H1 (cell line): Measurements from ENCODE around the gene CEP95. TPM values are rescaled to one million over a fixed set of nuclear protein-coding genes. Genes with fewer than 3 reads are reported as not detected.

Experiments used
- CTCF ChIA-PET: fragments of 300-600 bp; sonication (Branson Sonifier 250); formaldehyde crosslinking; loops from one replicate; lab custom pipeline; 2021; ENCODE audit not compliant: partially characterized antibody; lab: Charles Lee
- POLR2A ChIA-PET: fragments of 300-600 bp; sonication (Branson Sonifier 250); formaldehyde crosslinking; loops from one replicate; lab custom pipeline; 2021; ENCODE audit warnings: inconsistent platforms; ENCODE audit not compliant: partially characterized antibody; lab: Charles Lee
- DNase-seq, 2 experiments: peaks; one replicate each; pipeline versions ENCODE4 v3.0.0 to v3.0.0-alpha.2; 2010 to 2022; ENCODE audit warnings: low spot score in 2 of 2, low read depth in 1 of 2, mixed read lengths in 1 of 2
- FAIRE-seq: peaks from 2 replicates; lab custom pipeline; 2011; peaks lifted over from hg19 to GRCh38; lab: Jason Lieb, UNC
- H2AFZ ChIP-seq: 2 replicates; pipeline ENCODE4 v1.8.1; 2012; ENCODE audit warnings: low read length, inconsistent platforms
- H2AK5ac ChIP-seq: 2 replicates; pipeline ENCODE4 v1.6.1; 2013; ENCODE audit warnings: low read depth, low read length
- H2BK120ac ChIP-seq: replicated peaks from 2 replicates; pipeline ENCODE3; 2013; ENCODE audit warnings: low read depth, low read length, inconsistent platforms
- H2BK12ac ChIP-seq: 2 replicates; pipeline ENCODE4 v1.6.1; 2013; ENCODE audit warnings: low read depth, low read length
- H2BK15ac ChIP-seq: 2 replicates; pipeline ENCODE4 v1.6.1; 2013; ENCODE audit warnings: low read length
- H2BK20ac ChIP-seq: 2 replicates; pipeline ENCODE4 v1.6.1; 2013; ENCODE audit warnings: low read length
- H2BK5ac ChIP-seq: 2 replicates; pipeline ENCODE4 v1.6.1; 2013; ENCODE audit warnings: low read depth, low read length
- H3K14ac ChIP-seq: 2 replicates; pipeline ENCODE4 v1.6.1; 2013; ENCODE audit warnings: inconsistent platforms; ENCODE audit not compliant: insufficient read length
- H3K18ac ChIP-seq: 2 replicates; pipeline ENCODE4 v1.6.1; 2013; ENCODE audit warnings: low read length; ENCODE audit errors: extremely low read depth
- H3K23ac ChIP-seq: 2 replicates; pipeline ENCODE4 v1.6.1; 2013; ENCODE audit warnings: inconsistent platforms; ENCODE audit not compliant: insufficient read length
- H3K23me2 ChIP-seq: 2 replicates; pipeline ENCODE4 v1.6.1; 2013; ENCODE audit warnings: low read depth, low read length
- H3K27ac ChIP-seq: 2 replicates; pipeline ENCODE4 v1.6.1; 2011; ENCODE audit warnings: low read depth, low read length, inconsistent platforms
- H3K27me3 ChIP-seq, 4 experiments: replicated peaks in 1 of 4; 1 replicate in 1 of 4; 2 replicates in 3 of 4; pipeline versions ENCODE4 v1.6.1 to v1.8.1; 2011 to 2013; ENCODE audit warnings: low read length in 3 of 4, mild to moderate bottlenecking in 3 of 4, inconsistent platforms in 2 of 4, mixed read lengths in 2 of 4, moderate library complexity in 1 of 4; ENCODE audit not compliant: control insufficient read depth in 3 of 4, insufficient read depth in 3 of 4; ENCODE audit errors: extremely low read depth in 1 of 4
- H3K36me3 ChIP-seq, 4 experiments: 2 replicates each; pipeline versions ENCODE4 v1.6.1 to v1.8.1; 2011 to 2013; ENCODE audit warnings: mild to moderate bottlenecking in 4 of 4, low read length in 3 of 4, moderate library complexity in 2 of 4, control low read depth in 1 of 4, inconsistent platforms in 1 of 4; ENCODE audit not compliant: insufficient read depth in 4 of 4, control insufficient read depth in 2 of 4
- H3K4ac ChIP-seq: replicated peaks from 2 replicates; pipeline ENCODE3; 2013; ENCODE audit warnings: low read length, low read depth, mixed read lengths, inconsistent platforms; ENCODE audit not compliant: insufficient read length
- H3K4me1 ChIP-seq, 4 experiments: replicated peaks in 1 of 4; 1 replicate in 1 of 4; 2 replicates in 3 of 4; pipeline versions ENCODE4 v1.6.1 to v1.8.1; 2011 to 2013; ENCODE audit warnings: low read length in 3 of 4, inconsistent platforms in 2 of 4, mixed read lengths in 1 of 4; ENCODE audit not compliant: insufficient read depth in 4 of 4, control insufficient read depth in 3 of 4
- H3K4me2 ChIP-seq, 2 experiments: 2 replicates each; pipeline versions ENCODE4 v1.6.1 to v1.8.1; 2011 to 2013; ENCODE audit warnings: low read depth in 2 of 2, low read length in 2 of 2, control low read depth in 1 of 2, inconsistent platforms in 1 of 2, mild to moderate bottlenecking in 1 of 2; ENCODE audit not compliant: insufficient read depth in 1 of 2
- H3K4me3 ChIP-seq, 4 experiments: fragments of 200-600, 300-600 bp in 1 of 4; sonication (generic), shearing (Covaris generic), sonication (Bioruptor Twin) in 1 of 4; 2 replicates each; pipeline versions ENCODE4 v1.5.1 to v1.8.1; 2011 to 2016; ENCODE audit warnings: low read length in 4 of 4, low read depth in 3 of 4, control low read depth in 2 of 4, inconsistent platforms in 2 of 4, mild to moderate bottlenecking in 2 of 4, mixed read lengths in 1 of 4, moderate library complexity in 1 of 4; ENCODE audit not compliant: insufficient read depth in 2 of 4; ENCODE audit errors: extremely low read depth in 1 of 4
- H3K56ac ChIP-seq: replicated peaks from 2 replicates; pipeline ENCODE3; 2013; ENCODE audit warnings: low read depth, mild to moderate bottlenecking, mixed read lengths, low read length, inconsistent platforms; ENCODE audit not compliant: insufficient read length
- H3K79me1 ChIP-seq: 2 replicates; pipeline ENCODE4 v1.6.1; 2013; ENCODE audit warnings: low read depth, low read length, control low read depth
- H3K79me2 ChIP-seq, 2 experiments: 2 replicates each; pipeline versions ENCODE4 v1.6.1 to v1.8.1; 2012 to 2013; ENCODE audit warnings: low read length in 2 of 2, mild to moderate bottlenecking in 2 of 2, inconsistent platforms in 1 of 2; ENCODE audit not compliant: insufficient read depth in 2 of 2, control insufficient read depth in 1 of 2
- H3K9ac ChIP-seq, 4 experiments: replicated peaks in 1 of 4; 1 replicate in 1 of 4; 2 replicates in 3 of 4; pipeline versions ENCODE4 v1.6.1 to v1.8.1; 2011 to 2013; ENCODE audit warnings: low read depth in 3 of 4, low read length in 3 of 4, control low read depth in 2 of 4, mild to moderate bottlenecking in 2 of 4, moderate library complexity in 2 of 4, inconsistent platforms in 1 of 4; ENCODE audit errors: extremely low read depth in 1 of 4
- H3K9me3 ChIP-seq, 2 experiments: 2 replicates each; pipeline versions ENCODE4 v1.6.1 to v1.8.1; 2012 to 2013; ENCODE audit warnings: mild to moderate bottlenecking in 2 of 2, moderate library complexity in 2 of 2, control low read depth in 1 of 2, inconsistent platforms in 1 of 2, low read depth in 1 of 2, low read length in 1 of 2, mixed read lengths in 1 of 2; ENCODE audit not compliant: insufficient read depth in 2 of 2
- H4K20me1 ChIP-seq, 2 experiments: replicated peaks in 1 of 2; 2 replicates each; pipeline versions ENCODE3 to v1.8.1; 2011 to 2013; ENCODE audit warnings: inconsistent platforms in 2 of 2, low read length in 2 of 2, mild to moderate bottlenecking in 1 of 2; ENCODE audit not compliant: insufficient read depth in 2 of 2, control insufficient read depth in 1 of 2
- H4K5ac ChIP-seq: 2 replicates; pipeline ENCODE4 v1.6.1; 2013; ENCODE audit warnings: low read length, low read depth, mixed read lengths, inconsistent platforms; ENCODE audit not compliant: insufficient read length
- H4K8ac ChIP-seq: 2 replicates; pipeline ENCODE4 v1.8.0; 2013; ENCODE audit warnings: mild to moderate bottlenecking, moderate library complexity, low read length, inconsistent platforms; ENCODE audit not compliant: insufficient read depth; ENCODE audit errors: extremely low read depth
- H4K91ac ChIP-seq: replicated peaks from 2 replicates; pipeline ENCODE3; 2013; ENCODE audit warnings: low read length, mixed read lengths, inconsistent platforms; ENCODE audit not compliant: insufficient read length
- BACH1 ChIP-seq: IDR thresholded peaks from 2 replicates; pipeline ENCODE4 v1.6.1; 2012; ENCODE audit warnings: low read length, improper control_type of control experiment
- CHD2 ChIP-seq: IDR thresholded peaks from 2 replicates; pipeline ENCODE4 v1.6.1; 2012; ENCODE audit warnings: low read length, improper control_type of control experiment
- PHF8 ChIP-seq: fragments of 200-600 bp; sonication (generic); conservative IDR thresholded peaks from 2 replicates; pipeline ENCODE4 v1.7.1; 2012; ENCODE audit warnings: low read depth, mild to moderate bottlenecking, inconsistent platforms, low read length, moderate library complexity
- TBP ChIP-seq: IDR thresholded peaks from 2 replicates; pipeline ENCODE4 v1.6.1; 2011; ENCODE audit warnings: low read depth, low read length, improper control_type of control experiment
- WGBS, 2 experiments: shearing (Covaris generic) in 1 of 2; methylation state at CpG; one replicate each; pipeline versions ENCODE4 v1.1.6 to v1.1.7; 2013 to 2015; ENCODE audit warnings: low lambda C conversion rate in 2 of 2, mixed read lengths in 2 of 2, inconsistent platforms in 1 of 2, low coverage in 1 of 2, missing lambda C conversion rate in 1 of 2; ENCODE audit not compliant: insufficient replicate concordance in 2 of 2, insufficient coverage in 1 of 2, insufficient read length in 1 of 2; ENCODE audit errors: extremely low coverage in 1 of 2, missing lambda C conversion rate in 1 of 2; 5-methylcytosine and 5-hydroxymethylcytosine counted together
- polyA plus RNA-seq, 7 experiments: library from polyadenylated mRNA; depleted of rRNA in 3 of 7; stranded (reverse) in 5 of 7; unstranded in 2 of 7; fragments of >200 nt in 5 of 7; fragments of 200-250 nt in 2 of 7; gene quantifications; 1 replicate in 5 of 7; 2 replicates in 1 of 7; 4 replicates in 1 of 7; pipeline versions ENCODE4 v1.2.1 to v1.2.3, GENCODE V29; 2011 to 2013; ENCODE audit warnings: missing spikeins in 2 of 7, mixed read lengths in 2 of 7
- total RNA-seq: library from RNA; stranded (reverse); fragmentation: NEBNext Ultra II Directional; extraction: Animal tissue kit (Norgen Biotek cat#: 25700); gene quantifications from 2 replicates; pipeline ENCODE4 v1.2.1, GENCODE V29; 2021

The CEP95 gene
- total and polyA plus RNA-seq, 2 of the 8 experiments (the other 6 are each of a cell fraction or from before 2014, with no cell fraction given), result 22.3 to 51.5 TPM

- Histone ChIP-seq H3K23me2 (no peaks in the 10 kb centered on the region), H2BK15ac (no peak overlapping the region), H3K18ac (no peak overlapping the region), H4K5ac (no peak overlapping the region), H3K79me1 (no peaks in the 10 kb centered on the region), H3K4me2 (no peak overlapping the region), H3K4ac (no peak overlapping the region), H3K4me1 (no peaks in the 10 kb centered on the region), H2BK12ac (no peak overlapping the region), H3K79me2 (no peaks in the 10 kb centered on the region), H3K14ac (no peak overlapping the region), H3K23ac (no peak overlapping the region), H2BK20ac (no peak overlapping the region), H3K36me3 (peaks cover 0 to 19% (median 6%) of the 10 kb centered on the region in 4 experiments; a peak in 5 of 8 replicates), H2BK120ac (no peak overlapping the region), H2BK5ac (no peak overlapping the region), H3K9ac (no peak overlapping the region), H4K8ac (no peak overlapping the region), H2AFZ (no peak overlapping the region), H4K91ac (no peak overlapping the region), H3K27ac (no peak overlapping the region), H3K4me3 (no peak overlapping the region), H2AK5ac (no peak overlapping the region), H3K56ac (no peak overlapping the region), H3K27me3 (no peaks in the 10 kb centered on the region), H4K20me1 (no peaks in the 10 kb centered on the region), H3K9me3 (no peaks in the 10 kb centered on the region)
- 84% methylated on average over 3 of the region's 3 CpGs; no CpG with 5 or more reads in 1 of the 2 experiments for WGBS, 2 experiments
- DNase-seq, result no peak
- TF ChIP-seq PHF8 (no peak), BACH1 (no peak), CHD2 (no peak), TBP (no peak)
- FAIRE-seq, result no peak
- ChIA-PET POLR2A (interaction anchor here (3.4 kb wide), 1 partner anchor 67 kb away, joined by 14 read pairs; the partner anchor contains the start of genes CEP95 and DDX5), CTCF (no interaction called here)
These were observed 65.9 kb downstream of the CEP95 start for GRCh38 chr17:64572682-64573154.
